ENCODE measurements around the gene MCTP2.

DNA sequence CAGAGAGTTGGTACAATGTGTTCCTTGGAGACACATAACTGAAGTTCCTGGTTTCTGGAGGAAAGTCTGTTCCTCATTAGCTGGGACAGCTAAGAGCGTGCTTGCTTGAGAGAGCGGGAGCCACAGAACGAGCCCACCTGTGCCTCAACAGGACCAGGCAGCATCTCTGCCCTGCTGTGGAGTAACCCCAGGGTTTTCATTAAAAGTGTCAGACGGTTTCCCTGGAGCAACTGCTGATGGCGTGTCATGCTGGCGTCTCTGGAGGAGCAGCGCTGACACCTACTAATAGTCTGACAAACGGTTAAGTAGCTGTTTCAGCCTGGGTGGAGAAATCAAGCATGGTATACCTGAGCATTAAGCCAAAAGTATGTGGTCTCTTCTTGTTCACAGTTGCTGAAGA lies 150.0 kb downstream of the MCTP2 start:
- TF ChIP-seq, protein P1, sequence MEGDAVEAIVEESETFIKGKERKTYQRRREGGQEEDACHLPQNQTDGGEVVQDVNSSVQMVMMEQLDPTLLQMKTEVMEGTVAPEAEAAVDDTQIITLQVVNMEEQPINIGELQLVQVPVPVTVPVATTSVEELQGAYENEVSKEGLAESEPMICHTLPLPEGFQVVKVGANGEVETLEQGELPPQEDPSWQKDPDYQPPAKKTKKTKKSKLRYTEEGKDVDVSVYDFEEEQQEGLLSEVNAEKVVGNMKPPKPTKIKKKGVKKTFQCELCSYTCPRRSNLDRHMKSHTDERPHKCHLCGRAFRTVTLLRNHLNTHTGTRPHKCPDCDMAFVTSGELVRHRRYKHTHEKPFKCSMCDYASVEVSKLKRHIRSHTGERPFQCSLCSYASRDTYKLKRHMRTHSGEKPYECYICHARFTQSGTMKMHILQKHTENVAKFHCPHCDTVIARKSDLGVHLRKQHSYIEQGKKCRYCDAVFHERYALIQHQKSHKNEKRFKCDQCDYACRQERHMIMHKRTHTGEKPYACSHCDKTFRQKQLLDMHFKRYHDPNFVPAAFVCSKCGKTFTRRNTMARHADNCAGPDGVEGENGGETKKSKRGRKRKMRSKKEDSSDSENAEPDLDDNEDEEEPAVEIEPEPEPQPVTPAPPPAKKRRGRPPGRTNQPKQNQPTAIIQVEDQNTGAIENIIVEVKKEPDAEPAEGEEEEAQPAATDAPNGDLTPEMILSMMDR (conservative IDR thresholded peaks at IDR 0.05) = no peak
- TF ChIP-seq ZFX (IDR thresholded peaks at IDR 0.05) = no peak

All from C4-2B (cell line).